T-helper 1 cell treated with Interleukin-12 subunit alpha and Interleukin-12 subunit beta and Interleukin-4 antibody, amounts not matched to agents 30 μg/mL and 1 μg/mL, for 36 hours (primary cell): ENCODE data around the gene MALRD1.

Experiments used
- H3K27ac Mint-ChIP-seq: one replicate; pipeline ENCODE4 v1.8.0; 2021; ENCODE audit warnings: mild to moderate bottlenecking, mixed read lengths
- H3K27me3 Mint-ChIP-seq: one replicate; pipeline ENCODE4 v1.8.0; 2021; ENCODE audit warnings: low read depth, mixed read lengths
- H3K36me3 Mint-ChIP-seq: one replicate; pipeline ENCODE4 v1.8.0; 2021; ENCODE audit warnings: low read depth, mixed read lengths
- H3K4me1 Mint-ChIP-seq: one replicate; pipeline ENCODE4 v1.8.0; 2021; ENCODE audit warnings: low read depth, mixed read lengths
- H3K4me3 Mint-ChIP-seq: one replicate; pipeline ENCODE4 v1.8.0; 2021; ENCODE audit warnings: mild to moderate bottlenecking, moderate library complexity, mixed read lengths
- H3K9me3 Mint-ChIP-seq: one replicate; pipeline ENCODE4 v1.8.0; 2021; ENCODE audit warnings: mixed read lengths

MALRD1 gene

DNA sequence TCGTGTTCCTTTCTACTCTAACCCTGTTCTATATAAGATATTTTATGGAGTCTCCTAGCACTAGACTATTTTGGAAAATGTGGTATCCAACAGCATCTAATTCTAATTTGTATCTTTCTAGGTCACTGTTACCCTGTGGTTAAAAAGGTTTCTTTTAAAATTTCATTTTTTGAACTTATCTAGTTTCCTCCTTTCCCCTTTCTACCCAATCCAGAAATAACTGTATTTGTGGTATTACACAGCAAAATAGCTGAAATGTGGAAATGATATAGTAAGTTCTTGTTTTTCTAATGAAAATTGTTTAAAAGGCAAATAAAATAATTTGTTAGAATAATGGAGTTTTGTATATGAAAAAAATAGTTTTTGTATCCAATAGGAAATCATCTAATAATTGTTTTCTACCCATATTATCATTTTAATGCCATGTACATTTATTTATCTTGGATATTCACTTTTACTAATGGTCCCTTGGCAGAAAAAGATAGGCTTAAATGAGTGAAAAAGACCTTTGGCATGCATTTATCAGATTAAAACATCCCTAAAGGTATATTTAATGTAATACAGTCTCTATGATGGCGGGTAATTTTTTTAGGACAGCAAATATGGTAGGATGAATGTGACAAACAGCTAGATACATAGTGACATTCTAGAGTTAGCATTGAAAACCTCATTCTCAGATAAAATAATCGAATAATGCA is 592.1 kb downstream of the MALRD1 start:
- no peaks in the 10 kb centered on the region for H3K4me1 Mint-ChIP-seq
- H3K4me3 Mint-ChIP-seq = no peak overlapping the region
- no peak overlapping the region for H3K27ac Mint-ChIP-seq
- no peaks in the 10 kb centered on the region for H3K27me3 Mint-ChIP-seq
- no peaks in the 10 kb centered on the region for H3K36me3 Mint-ChIP-seq
- peaks cover 11% of the 10 kb centered on the region for H3K9me3 Mint-ChIP-seq

DNA sequence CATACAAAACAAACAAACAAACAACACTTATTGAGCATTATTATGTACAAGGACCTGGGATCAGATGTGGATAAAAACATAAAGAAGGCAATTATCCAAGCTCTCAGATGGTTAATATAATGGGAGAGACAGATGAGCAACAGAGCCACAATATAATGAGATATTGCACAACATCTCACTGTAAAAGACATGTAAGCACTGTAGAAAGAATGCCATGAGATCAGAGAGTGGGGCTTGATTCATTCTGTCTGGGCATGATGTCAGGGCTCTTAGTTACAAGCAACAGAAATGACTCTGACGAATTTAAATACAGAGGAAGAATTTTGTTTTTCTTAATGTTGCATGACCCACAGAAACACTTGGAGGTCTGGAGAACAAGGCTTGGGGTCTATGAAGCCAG is 602.9 kb downstream of the MALRD1 start:
- no peak overlapping the region for H3K4me3 Mint-ChIP-seq
- no peaks in the 10 kb centered on the region for H3K4me1 Mint-ChIP-seq
- no peak overlapping the region for H3K27ac Mint-ChIP-seq
- no peaks in the 10 kb centered on the region for H3K27me3 Mint-ChIP-seq
- peaks cover 12% of the 10 kb centered on the region for H3K9me3 Mint-ChIP-seq
- no peaks in the 10 kb centered on the region for H3K36me3 Mint-ChIP-seq

DNA sequence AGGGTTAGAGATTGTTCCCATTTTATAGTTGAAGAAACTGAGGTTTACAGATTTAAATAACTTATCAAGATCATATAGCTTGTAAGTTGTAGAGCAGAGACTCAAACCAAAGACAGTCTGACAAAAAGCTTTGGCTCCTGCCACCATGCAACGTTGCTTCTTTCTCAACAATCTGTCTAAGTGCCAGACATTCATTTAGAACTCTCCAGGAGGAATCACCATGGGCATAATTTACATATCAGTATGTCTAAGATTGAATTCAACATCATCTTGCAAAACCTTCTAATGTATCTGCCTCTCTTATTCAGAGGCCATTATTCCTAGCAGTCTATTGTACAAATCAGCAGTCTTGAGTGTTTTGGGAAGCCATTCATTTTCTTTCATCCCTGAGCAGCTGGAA is 604.1 kb downstream of the MALRD1 start:
- H3K9me3 Mint-ChIP-seq = peaks cover 12% of the 10 kb centered on the region
- H3K4me3 Mint-ChIP-seq = no peak overlapping the region
- no peaks in the 10 kb centered on the region for H3K36me3 Mint-ChIP-seq
- no peaks in the 10 kb centered on the region for H3K4me1 Mint-ChIP-seq
- H3K27ac Mint-ChIP-seq = no peak overlapping the region
- no peaks in the 10 kb centered on the region for H3K27me3 Mint-ChIP-seq

DNA sequence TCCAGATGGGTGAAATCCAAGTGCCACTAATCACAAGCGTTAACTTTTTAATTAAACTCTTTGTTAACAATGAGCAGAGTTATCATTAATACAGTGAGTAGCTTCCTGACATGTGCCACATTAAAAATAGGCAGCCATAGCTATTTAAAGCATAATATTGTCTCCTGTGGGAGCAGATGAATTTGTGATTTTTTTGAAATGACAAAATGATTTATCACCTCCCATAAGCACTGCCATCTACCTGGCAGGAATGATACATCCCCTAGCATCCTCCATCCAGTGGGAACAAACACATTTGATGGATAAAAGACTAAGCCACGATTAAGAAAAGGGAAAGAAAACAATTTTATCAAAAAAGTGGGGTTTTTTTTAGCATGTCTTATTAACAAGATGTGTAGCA is 605.3 kb downstream of the MALRD1 start:
- no peaks in the 10 kb centered on the region for H3K4me1 Mint-ChIP-seq
- H3K27ac Mint-ChIP-seq = no peak overlapping the region
- H3K27me3 Mint-ChIP-seq = no peaks in the 10 kb centered on the region
- H3K9me3 Mint-ChIP-seq = peaks cover 16% of the 10 kb centered on the region
- no peaks in the 10 kb centered on the region for H3K36me3 Mint-ChIP-seq
- no peak overlapping the region for H3K4me3 Mint-ChIP-seq

- Mint-ChIP-seq H3K36me3 (no peaks in the 10 kb centered on the region), H3K27me3 (no peaks in the 10 kb centered on the region), H3K4me1 (no peaks in the 10 kb centered on the region), H3K9me3 (peaks cover 14% of the 10 kb centered on the region), H3K4me3 (no peak overlapping the region), H3K27ac (no peak overlapping the region)
These were observed 606.0 kb downstream of the MALRD1 start for GRCh38 chr10:19654576-19654975.

- H3K9me3 Mint-ChIP-seq = peaks cover 10% of the 10 kb centered on the region
- H3K4me1 Mint-ChIP-seq = no peaks in the 10 kb centered on the region
- no peak overlapping the region for H3K4me3 Mint-ChIP-seq
- H3K27ac Mint-ChIP-seq = no peak overlapping the region
- no peaks in the 10 kb centered on the region for H3K27me3 Mint-ChIP-seq
- H3K36me3 Mint-ChIP-seq = no peaks in the 10 kb centered on the region
These were observed 607.9 kb downstream of the MALRD1 start for GRCh38 chr10:19656420-19657042.

DNA sequence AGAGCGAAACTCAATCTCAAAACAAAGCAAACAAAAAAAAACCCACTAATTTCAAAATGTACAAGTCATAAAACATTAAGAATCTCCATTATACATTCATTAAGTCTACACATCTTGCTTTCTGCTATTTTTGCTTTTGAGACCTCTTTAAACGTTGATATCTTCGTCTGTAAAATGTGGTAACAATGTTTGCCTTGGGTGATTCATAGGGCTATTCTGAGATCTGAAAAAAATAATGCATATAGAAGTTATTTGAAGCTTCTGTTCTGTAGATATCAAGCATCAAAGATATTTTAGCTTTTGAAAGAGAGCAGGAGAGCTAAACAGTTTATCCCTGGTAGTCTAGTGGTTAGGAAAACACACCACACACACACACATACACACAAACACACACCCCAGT is 609.5 kb downstream of the MALRD1 start:
- H3K36me3 Mint-ChIP-seq = no peaks in the 10 kb centered on the region
- H3K27ac Mint-ChIP-seq = no peak overlapping the region
- no peaks in the 10 kb centered on the region for H3K27me3 Mint-ChIP-seq
- H3K9me3 Mint-ChIP-seq = peaks cover 10% of the 10 kb centered on the region
- no peaks in the 10 kb centered on the region for H3K4me1 Mint-ChIP-seq
- no peak overlapping the region for H3K4me3 Mint-ChIP-seq

GRCh38 chr10:19658622-19659233 is 610.1 kb downstream of the MALRD1 start:
- H3K27ac Mint-ChIP-seq = no peak overlapping the region
- H3K4me3 Mint-ChIP-seq = no peak overlapping the region
- H3K4me1 Mint-ChIP-seq = no peaks in the 10 kb centered on the region
- no peaks in the 10 kb centered on the region for H3K27me3 Mint-ChIP-seq
- no peaks in the 10 kb centered on the region for H3K36me3 Mint-ChIP-seq
- H3K9me3 Mint-ChIP-seq = peaks cover 10% of the 10 kb centered on the region

- H3K27me3 Mint-ChIP-seq = no peaks in the 10 kb centered on the region
- H3K27ac Mint-ChIP-seq = no peak overlapping the region
- H3K4me1 Mint-ChIP-seq = no peaks in the 10 kb centered on the region
- peaks cover 10% of the 10 kb centered on the region for H3K9me3 Mint-ChIP-seq
- H3K4me3 Mint-ChIP-seq = no peak overlapping the region
- H3K36me3 Mint-ChIP-seq = no peaks in the 10 kb centered on the region
These were observed 611.5 kb downstream of the MALRD1 start for GRCh38 chr10:19659920-19660655.

GRCh38 chr10:19663344-19663743 is 614.7 kb downstream of the MALRD1 start:
- no peak overlapping the region for H3K27ac Mint-ChIP-seq
- H3K4me1 Mint-ChIP-seq = no peaks in the 10 kb centered on the region
- no peaks in the 10 kb centered on the region for H3K27me3 Mint-ChIP-seq
- no peaks in the 10 kb centered on the region for H3K36me3 Mint-ChIP-seq
- H3K9me3 Mint-ChIP-seq = peaks cover 14% of the 10 kb centered on the region
- no peak overlapping the region for H3K4me3 Mint-ChIP-seq

DNA sequence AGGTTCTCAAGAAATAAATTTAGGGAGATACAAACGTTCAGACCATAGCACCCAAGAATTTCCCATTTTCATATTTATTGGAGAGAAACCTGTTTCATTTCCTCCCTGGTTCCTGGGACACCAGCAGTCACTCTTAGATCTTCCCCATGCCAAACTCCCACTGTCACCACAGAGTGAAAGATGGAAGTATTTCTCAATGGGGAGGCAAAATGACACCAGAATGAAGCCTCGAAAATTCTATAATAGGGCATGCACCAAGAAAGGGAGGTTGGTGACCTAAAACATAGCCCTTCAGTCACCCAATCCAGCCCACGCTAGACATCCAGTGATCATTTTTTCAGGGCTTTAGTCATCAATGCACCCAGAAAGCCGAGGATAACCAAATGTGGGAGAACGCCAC is 619.5 kb downstream of the MALRD1 start:
- H3K27ac Mint-ChIP-seq = no peak overlapping the region
- H3K4me1 Mint-ChIP-seq = no peaks in the 10 kb centered on the region
- no peak overlapping the region for H3K4me3 Mint-ChIP-seq
- H3K9me3 Mint-ChIP-seq = peaks cover 21% of the 10 kb centered on the region
- H3K27me3 Mint-ChIP-seq = no peaks in the 10 kb centered on the region
- no peaks in the 10 kb centered on the region for H3K36me3 Mint-ChIP-seq

DNA sequence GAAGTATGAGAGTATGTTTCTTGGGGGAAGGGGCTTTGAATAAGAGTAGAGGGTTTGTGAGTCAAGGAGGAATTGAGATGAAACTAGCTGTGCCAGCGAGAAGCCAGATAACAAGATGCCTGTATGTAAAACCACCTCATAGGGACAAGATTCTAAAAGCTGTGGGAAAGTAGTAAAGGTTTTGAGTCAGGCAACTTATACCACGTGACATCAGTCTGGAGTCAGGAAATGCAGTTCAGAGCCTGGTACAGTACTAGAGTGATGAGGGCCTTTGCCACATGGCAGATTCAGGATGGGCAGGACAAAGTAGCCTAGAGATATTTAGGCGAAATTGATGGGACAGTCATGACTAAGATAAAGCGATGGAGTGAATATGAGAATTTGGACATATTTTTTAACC is 627.5 kb downstream of the MALRD1 start:
- H3K36me3 Mint-ChIP-seq = no peaks in the 10 kb centered on the region
- H3K27ac Mint-ChIP-seq = no peak overlapping the region
- H3K4me3 Mint-ChIP-seq = no peak overlapping the region
- peaks cover 10% of the 10 kb centered on the region for H3K9me3 Mint-ChIP-seq
- no peaks in the 10 kb centered on the region for H3K27me3 Mint-ChIP-seq
- no peaks in the 10 kb centered on the region for H3K4me1 Mint-ChIP-seq

DNA sequence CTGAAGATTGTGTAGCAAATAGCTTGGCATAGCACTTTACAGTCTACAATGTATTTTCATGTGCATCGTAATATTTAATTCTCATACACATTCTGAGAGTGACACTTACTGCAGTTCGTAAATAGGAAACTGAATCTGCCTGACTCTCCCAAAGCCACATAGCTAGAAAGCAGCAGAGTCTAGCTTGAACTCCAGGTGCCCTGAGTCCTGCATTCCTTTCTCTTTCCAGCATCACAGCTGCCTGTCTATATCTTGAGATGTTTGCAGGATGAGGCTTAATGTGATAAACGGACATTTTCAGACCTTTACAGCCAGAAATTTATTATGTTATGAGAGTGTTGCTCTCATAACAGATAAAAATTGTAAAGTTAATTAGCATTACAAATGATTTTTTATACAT is 634.8 kb downstream of the MALRD1 start:
- H3K27me3 Mint-ChIP-seq = no peaks in the 10 kb centered on the region
- no peak overlapping the region for H3K27ac Mint-ChIP-seq
- H3K36me3 Mint-ChIP-seq = no peaks in the 10 kb centered on the region
- peaks cover 10% of the 10 kb centered on the region for H3K9me3 Mint-ChIP-seq
- no peak overlapping the region for H3K4me3 Mint-ChIP-seq
- no peaks in the 10 kb centered on the region for H3K4me1 Mint-ChIP-seq

GRCh38 chr10:19683960-19684359 is 635.4 kb downstream of the MALRD1 start:
- Mint-ChIP-seq H3K9me3 (peaks cover 11% of the 10 kb centered on the region), H3K36me3 (no peaks in the 10 kb centered on the region), H3K27ac (no peak overlapping the region), H3K4me1 (no peaks in the 10 kb centered on the region), H3K27me3 (no peaks in the 10 kb centered on the region), H3K4me3 (no peak overlapping the region)

GRCh38 chr10:19688344-19688743 is 639.7 kb downstream of the MALRD1 start:
- no peak overlapping the region for H3K27ac Mint-ChIP-seq
- no peak overlapping the region for H3K4me3 Mint-ChIP-seq

More at GRCh38 chr10:19688344-19688743, 639.7 kb downstream of the MALRD1 start:
- no peaks in the 10 kb centered on the region for H3K36me3 Mint-ChIP-seq
- H3K9me3 Mint-ChIP-seq = peaks cover 12% of the 10 kb centered on the region
- H3K4me1 Mint-ChIP-seq = no peaks in the 10 kb centered on the region
- no peaks in the 10 kb centered on the region for H3K27me3 Mint-ChIP-seq
